ENCODE data around the gene DNASE1L3.

The DNASE1L3 gene

DNA sequence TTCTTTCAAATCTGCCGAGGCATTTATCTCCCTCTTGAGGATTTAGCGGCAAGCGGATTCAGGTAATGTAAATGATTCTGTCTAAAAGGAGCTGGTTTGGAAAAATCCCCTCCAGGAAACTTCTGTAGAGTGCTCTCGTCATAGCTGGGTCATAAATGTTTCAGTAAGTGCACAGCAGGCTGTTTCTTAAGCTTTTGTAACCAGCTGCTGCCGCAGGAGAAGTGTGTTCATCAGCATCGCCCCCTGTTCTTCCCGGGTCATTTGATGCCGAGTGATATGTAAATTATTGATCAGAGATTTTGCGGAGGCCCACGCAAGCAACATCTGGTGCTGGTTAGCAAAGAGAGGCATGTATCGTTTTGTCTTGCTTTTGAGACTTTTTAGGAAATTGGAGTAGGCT is 53.1 kb downstream of the DNASE1L3 start:
- DNase-seq, result no peak

- no peak for DNase-seq
Measured at GRCh38 chr3:58155838-58156237, 54.9 kb downstream of the DNASE1L3 start.

- no peak for DNase-seq
Measured at GRCh38 chr3:58154626-58155449, 55.9 kb downstream of the DNASE1L3 start.

DNA sequence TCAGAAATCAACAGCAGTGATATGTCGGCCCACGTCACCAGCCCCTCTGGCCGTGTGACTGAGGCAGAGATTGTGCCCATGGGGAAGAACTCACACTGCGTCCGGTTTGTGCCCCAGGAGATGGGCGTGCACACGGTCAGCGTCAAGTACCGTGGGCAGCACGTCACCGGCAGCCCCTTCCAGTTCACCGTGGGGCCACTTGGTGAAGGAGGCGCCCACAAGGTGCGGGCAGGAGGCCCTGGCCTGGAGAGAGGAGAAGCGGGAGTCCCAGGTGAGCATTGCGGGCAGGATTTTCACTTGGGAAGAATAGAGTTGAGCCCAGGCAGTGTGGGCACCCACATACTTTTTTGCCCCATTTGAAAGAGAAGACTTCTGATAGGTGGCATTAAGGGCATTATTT is 57.4 kb downstream of the DNASE1L3 start:
- no peak for DNase-seq

GRCh38 chr3:58152225-58153015 is 58.4 kb downstream of the DNASE1L3 start:
- DNase-seq, result no peak

- DNase-seq, result no peak
Measured at GRCh38 chr3:58151637-58152036, 59.1 kb downstream of the DNASE1L3 start.

DNA sequence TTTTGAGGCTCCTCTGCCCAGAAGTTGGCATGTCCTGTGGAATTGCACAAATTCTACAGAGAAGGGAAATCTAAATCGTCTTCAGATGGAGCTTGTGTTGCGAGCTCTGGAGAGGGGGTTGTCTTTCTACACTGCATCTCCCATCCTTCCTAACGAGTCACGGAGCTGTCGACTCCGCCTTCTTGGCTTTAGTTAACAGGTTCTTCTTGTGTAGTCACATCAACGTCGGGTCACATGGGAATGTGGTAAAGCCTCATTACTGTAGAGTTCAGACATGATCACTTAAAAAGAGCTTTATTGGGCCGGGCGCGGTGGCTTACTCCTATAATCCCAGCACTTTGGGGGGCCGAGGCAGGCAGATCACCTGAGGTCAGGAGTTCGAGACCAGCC is 60.0 kb downstream of the DNASE1L3 start:
- DNase-seq, result no peak

GRCh38 chr3:58150130-58150809 is 60.5 kb downstream of the DNASE1L3 start:
- DNase-seq, result no peak

- DNase-seq, result no peak
Measured at GRCh38 chr3:58148049-58148448, 62.7 kb downstream of the DNASE1L3 start.

DNA sequence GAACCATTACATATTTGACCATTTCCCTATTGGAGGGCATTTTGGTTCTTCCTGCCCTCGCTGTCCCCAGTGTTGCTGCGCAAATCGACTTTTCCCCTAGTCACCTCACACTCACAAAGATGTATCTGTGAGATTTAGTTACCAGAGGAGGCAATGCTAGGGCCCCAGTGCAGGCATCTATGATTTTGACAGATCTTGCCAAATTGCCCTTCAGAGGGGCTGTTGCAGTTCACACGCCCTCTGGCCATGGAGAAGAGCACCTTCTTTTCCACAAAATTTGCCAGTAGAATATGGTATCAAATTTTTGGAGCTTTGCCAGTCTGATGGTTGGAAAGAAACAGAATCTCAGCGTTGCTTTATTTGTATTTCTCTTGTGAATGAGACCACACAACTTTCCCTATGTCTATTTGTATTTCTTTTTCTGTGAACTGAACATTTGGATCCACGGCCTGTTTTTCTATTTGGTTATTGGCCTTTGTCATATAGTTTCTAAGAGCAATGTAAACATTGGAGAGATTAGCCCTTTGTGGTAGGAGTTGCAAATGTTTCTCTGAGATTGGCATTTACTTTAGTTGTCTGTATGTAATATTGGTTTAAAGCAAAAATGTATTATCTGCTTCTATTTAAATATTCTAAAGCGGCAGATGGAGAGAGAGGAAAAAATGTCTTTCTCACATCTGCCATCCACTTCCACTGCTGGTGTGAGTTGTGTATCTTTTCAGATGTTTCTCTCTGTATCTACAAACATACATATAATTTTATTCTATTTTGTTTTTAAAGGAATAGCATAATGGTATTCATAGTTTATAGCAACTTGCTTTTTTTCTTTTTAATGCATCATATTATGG is 66.1 kb downstream of the DNASE1L3 start:
- DNase-seq, result no peak

GRCh38 chr3:58143417-58144055 is 67.2 kb downstream of the DNASE1L3 start:
- DNase-seq, result no peak

Data from amniotic stem cell (primary cell).